GM21723 (cell line): ENCODE results near the gene NTN1.
"Not testable (repeated sequence)": the region's sequence is repeated elsewhere in the genome, so short reads cannot be mapped to it uniquely, and the experiment has no call there.

Experiments
- ATAC-seq: cut with Tn5 transposase; IDR thresholded peaks from one replicate; pipeline ENCODE4 v1.9.1; 2021; ENCODE audit warnings: mild to moderate bottlenecking, moderate library complexity; ENCODE audit not compliant: unreplicated experiment

Gene NTN1

GRCh38 chr17:9151091-9151490 is 129.8 kb downstream of the NTN1 start:
- ATAC-seq = no peak

GRCh38 chr17:9151740-9152139 is 130.4 kb downstream of the NTN1 start:
- not testable (repeated sequence) for ATAC-seq

- ATAC-seq = no peak
Measured at GRCh38 chr17:9158544-9159452, 137.5 kb downstream of the NTN1 start.

- ATAC-seq = no peak
Measured at GRCh38 chr17:9162275-9162985, 141.1 kb downstream of the NTN1 start.

- no peak for ATAC-seq
Measured at GRCh38 chr17:9166788-9167187, 145.5 kb downstream of the NTN1 start.

- no peak for ATAC-seq
Measured at GRCh38 chr17:9167379-9167778, 146.1 kb downstream of the NTN1 start.

- ATAC-seq = no peak
Measured at GRCh38 chr17:9169116-9169515, 147.8 kb downstream of the NTN1 start.

GRCh38 chr17:9170336-9170735 is 149.0 kb downstream of the NTN1 start:
- no peak for ATAC-seq

- no peak for ATAC-seq
Measured at GRCh38 chr17:9170853-9171252, 149.5 kb downstream of the NTN1 start.

GRCh38 chr17:9173386-9173983 is 152.2 kb downstream of the NTN1 start:
- no peak for ATAC-seq

- ATAC-seq = no peak
Measured at GRCh38 chr17:9174312-9174711, 153.0 kb downstream of the NTN1 start.

GRCh38 chr17:9174779-9175574 is 153.7 kb downstream of the NTN1 start:
- no peak for ATAC-seq

- no peak for ATAC-seq
Measured at GRCh38 chr17:9175700-9176467, 154.6 kb downstream of the NTN1 start.

- ATAC-seq = no peak
Measured at GRCh38 chr17:9177212-9177611, 155.9 kb downstream of the NTN1 start.

GRCh38 chr17:9178319-9178718 is 157.0 kb downstream of the NTN1 start:
- no peak for ATAC-seq

GRCh38 chr17:9179602-9180001 is 158.3 kb downstream of the NTN1 start:
- ATAC-seq = no peak

GRCh38 chr17:9181640-9182039 is 160.3 kb downstream of the NTN1 start:
- ATAC-seq = no peak

- no peak for ATAC-seq
Measured at GRCh38 chr17:9183306-9183705, 162.0 kb downstream of the NTN1 start.

GRCh38 chr17:9185142-9185541 is 163.8 kb downstream of the NTN1 start:
- no peak for ATAC-seq

GRCh38 chr17:9185688-9186284 is 164.5 kb downstream of the NTN1 start:
- ATAC-seq = no peak
